Right renal pelvis (tissue), 4 donors: ENCODE measurements around the gene BRINP3. TPM values are rescaled to one million over a fixed set of nuclear protein-coding genes. Genes with fewer than 3 reads are reported as not detected.

Experiments used
- DNase-seq, 4 donors: peaks; one replicate each; pipeline ENCODE4 v3.0.0-alpha.2; 2013; ENCODE audit warnings: low read depth in 4 of 4, low spot score in 3 of 4, missing footprints in 1 of 4
- polyA plus RNA-seq, 4 donors: library from polyadenylated mRNA; unstranded; fragments of 120-200 nt; gene quantifications; one replicate each; pipeline ENCODE4 v1.2.1, GENCODE V29; 2013; ENCODE audit not compliant: insufficient read length in 4 of 4

BRINP3 gene
- polyA plus RNA-seq, 4 donors: 4.0 to 8.9 (median 6.0) TPM

DNA sequence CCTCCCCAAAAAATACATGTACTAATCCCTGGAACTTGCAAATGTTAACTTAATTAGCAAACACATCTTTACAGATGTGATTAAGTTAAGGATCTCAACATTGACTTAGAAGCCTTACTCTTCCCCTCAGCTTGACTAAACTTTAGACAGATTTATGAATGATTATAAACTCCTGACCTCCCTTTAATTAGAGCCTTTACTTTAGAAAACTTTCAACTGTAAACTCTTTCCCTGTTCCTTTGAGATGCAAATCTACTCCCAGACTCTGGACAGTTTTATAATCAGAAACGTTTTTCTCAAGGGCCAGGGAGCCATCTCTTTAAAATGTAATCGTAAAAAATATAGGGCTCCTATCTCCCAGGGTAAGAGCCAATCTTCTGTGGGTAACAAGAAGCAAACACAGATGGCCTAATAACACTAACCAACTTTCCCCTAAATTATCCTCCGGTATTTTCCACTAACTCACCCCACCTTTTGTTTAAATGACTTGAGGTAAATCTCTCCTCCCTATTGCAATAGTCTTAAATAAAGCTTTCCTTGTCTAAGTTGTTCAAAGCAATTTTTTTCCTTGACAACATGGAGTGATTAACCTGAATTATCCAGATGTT lies 284.1 kb downstream of the BRINP3 start:
- no peak for DNase-seq

DNA sequence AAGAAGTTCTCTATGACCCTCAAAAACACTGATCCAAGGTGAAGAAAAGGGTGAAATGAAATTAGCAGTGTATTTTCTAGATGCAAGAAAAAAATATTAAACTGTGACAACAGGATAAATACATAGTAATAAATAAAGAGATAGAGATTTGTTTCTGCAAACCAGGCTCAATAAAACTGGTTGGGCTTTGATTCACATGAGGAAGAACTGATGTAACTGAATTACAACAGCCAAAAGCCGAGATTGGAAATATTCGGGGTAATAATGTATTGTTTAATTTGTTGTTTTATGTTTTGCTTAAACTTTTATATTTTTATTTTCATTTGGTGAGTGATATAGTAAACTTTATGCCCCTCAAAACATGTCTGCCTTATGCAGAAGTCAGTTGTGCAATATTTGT lies 285.0 kb downstream of the BRINP3 start:
- no peak for DNase-seq

DNA sequence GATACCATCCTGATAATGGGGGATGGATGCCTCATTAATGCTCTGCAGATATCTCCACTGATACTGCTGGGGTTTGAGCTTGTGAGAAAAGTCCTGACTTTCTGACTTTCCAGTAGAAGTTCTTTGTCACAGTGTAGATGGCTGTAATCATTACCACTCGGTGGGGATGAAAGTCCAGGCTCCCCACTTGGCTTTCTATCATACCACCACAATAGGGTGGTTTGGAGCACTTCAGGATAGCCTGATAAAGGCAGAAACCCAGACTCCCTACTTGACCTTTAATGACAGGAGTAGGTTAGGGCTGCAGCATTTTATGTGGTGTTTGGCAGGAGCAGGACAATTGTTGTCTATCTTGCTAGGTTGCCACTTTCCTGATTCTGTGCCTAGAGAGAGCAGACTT lies 294.1 kb downstream of the BRINP3 start:
- DNase-seq: no peak

DNA sequence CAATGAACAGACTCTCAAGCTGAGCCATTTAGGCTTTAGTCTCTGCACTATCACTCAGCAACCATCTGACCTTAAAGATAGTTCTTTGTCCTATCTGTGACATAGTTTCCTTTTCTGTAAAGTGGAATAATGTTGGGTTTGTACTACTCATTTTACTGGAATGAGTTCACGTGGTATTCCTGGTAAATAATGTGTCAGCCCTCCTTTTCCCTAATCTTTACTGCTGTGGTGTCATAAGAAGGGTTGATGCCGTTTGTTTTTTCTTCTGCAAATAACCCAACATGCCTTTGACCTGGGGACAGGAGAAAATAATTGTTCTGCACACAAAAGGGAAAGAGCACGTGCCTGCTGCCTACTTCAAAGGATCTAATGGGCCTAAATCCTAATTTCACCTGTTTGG lies 297.8 kb downstream of the BRINP3 start:
- no peak for DNase-seq

DNA sequence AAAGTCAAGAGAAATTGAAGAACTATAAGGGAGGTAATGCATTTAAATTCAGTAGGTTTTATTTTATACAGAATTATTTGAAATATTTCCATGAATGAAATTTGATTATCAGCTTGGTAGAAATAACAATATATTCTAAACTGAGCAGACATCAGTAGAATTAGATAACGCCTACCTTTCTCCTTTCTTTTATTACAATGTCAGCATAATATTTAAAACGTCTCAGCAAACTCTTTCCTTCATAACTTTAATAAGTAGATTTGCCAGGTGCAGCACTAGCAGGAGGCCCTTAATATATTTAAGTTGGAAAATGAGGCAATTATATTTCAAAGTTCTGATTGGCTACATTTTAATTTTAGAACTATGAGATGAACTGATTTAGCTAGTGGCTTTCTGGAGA lies 298.8 kb downstream of the BRINP3 start:
- DNase-seq: no peak

DNA sequence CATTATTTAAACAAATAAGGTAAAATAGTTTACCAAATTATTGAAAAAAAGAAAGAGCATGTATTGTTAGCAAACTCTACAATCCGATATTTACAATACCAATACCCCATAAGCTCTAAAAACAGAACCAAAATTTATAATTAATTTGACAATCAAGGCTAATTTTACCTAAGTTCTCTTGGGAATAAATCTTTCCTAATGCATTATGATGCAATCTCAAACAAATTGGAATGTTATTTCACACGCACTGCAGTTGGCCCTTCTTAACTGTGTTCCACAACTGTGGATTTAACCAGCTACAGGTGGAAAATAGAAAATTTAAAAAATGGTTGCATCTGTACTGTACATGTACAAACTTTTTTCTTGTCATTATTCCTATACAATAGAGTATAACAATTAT lies 300.1 kb downstream of the BRINP3 start:
- no peak for DNase-seq

DNA sequence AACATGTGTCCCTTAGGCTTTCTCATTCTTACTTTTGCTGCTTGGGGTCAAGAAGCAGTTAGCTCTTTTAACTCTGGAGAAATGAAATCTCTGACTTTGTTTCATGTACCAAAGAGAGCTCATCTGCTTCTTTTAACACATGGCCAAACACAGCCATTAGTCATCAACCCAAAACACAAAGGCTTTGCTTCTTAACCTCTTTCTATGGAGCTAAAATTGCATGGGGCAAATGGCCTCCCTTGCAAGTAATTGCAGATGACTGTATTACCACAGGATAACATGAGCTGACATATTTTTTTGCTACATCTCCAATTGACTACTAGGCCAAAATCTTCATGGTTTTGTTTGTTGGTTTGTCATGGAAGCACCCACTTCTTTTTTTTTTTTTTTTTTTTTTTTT lies 300.9 kb downstream of the BRINP3 start:
- no peak for DNase-seq

DNA sequence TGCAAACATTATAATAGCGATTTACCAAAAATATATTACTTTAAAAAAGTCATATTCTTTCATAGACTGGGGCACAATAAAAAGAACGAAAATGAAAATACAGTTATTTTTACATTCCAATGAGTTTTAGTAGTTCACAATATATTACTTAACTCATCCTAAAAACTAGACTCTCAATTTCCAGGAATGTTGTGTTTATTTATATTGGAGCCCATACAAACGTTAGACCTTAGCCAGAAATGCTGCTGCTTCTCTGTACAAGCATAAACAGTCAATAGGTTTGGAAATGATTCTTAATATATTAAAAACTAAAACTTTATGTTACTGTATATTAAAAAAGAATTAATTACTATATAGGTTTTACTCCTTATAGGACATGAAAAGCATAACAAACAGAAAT lies 302.3 kb downstream of the BRINP3 start:
- DNase-seq: no peak

DNA sequence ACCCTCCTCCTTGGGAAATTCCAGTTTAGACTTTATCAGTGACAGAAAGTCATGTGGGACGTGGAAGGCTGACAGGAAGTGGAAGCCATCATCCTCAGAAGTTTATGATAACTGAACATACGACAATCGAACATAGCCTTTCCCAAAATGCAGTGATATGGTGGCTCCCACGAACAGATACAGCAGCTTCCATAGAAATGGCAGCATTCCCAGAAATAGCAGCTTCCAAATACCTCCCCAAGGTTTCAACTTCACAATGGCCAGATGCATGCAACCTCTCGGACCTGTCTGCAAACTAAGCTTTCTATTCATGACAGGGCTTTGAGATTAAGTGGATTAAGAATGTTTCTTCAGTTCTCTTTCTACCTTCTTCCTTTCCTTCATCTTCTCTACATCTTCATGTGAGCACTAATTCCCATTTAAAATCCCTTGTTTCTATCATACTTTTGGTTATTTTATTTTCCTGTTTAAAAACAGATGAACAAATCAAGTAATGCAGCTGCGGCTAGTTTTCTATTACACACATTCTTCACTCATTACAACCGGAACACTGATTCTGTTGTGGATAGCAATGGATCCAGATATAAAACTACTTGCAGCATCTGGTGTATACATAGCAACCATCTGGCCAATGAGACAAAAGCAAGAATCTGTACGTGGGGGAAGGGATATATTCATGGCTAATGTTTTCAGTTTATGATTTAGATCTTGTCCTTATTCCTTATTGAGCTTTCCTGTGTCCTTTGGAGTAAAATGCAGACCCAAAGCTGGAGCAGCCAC lies 304.8 kb downstream of the BRINP3 start:
- DNase-seq: no peak

DNA sequence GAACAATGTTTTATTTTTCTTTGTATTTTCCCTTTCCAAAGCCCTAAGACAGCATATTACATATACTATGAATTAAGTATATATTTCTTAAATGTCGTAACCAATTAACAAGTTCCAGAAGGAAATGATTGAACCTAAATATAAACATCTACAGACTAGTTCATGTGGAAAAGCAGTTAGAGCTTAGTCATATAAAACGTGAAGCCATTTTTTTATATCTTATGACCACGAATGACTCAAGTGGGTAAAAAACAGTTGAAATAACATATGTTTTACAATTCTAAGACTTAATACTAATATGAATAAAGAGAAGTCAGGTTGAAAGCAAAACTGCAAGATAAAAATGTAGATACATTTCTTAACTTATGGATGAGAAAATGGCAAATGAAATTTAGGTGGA lies 307.3 kb downstream of the BRINP3 start:
- no peak for DNase-seq

DNA sequence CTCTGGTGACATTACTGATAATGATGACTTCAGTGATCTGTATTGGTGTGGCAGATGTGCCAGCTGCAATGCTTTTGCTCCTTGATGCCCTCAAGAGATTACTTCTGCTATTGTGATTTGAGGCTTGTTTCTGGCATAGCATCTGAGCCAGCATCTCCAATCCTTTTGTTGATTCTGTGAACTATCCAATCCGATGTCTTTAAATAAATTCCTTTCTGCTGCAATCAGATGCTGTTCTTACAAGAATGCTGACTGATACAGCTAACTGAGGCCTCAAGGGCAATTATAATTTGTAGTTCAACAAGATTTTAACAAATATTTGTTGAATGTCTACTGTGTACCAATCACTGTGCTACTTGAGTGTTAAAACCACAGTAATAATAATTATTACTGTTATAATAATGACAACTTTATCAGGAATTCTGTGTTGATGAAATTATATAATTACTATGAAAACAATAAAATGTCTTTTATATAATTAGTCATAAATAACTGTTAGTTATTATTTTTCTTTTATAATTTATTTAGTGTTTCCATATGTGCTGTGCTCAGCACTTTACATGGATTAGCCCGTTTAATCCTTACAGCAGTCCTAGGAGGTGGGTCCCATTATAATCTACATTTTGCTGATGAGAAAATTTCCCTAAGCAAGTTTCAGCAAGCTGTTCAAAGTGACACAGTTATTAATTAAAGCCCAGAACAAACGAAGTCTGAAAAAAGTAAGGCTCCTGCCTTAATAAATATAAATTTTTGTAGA lies 308.2 kb downstream of the BRINP3 start:
- no peak for DNase-seq

DNA sequence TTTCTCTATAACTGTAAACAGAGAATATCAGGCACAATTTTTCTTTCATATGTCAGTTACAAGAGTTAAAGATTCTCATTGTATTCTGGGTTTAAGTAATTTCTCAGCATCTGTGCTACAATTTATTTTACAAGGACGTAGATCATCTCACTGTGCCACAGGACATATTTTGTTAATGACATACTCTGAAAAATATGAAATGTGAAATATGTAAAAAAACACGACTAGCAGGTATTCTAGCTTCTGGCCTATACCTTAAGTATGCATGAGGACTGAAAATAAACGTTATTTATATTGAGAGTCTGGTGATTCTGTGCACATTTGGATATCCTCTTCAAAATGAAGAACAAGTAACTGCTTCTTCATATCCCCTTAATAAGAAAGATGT lies 308.8 kb downstream of the BRINP3 start:
- DNase-seq: no peak

DNA sequence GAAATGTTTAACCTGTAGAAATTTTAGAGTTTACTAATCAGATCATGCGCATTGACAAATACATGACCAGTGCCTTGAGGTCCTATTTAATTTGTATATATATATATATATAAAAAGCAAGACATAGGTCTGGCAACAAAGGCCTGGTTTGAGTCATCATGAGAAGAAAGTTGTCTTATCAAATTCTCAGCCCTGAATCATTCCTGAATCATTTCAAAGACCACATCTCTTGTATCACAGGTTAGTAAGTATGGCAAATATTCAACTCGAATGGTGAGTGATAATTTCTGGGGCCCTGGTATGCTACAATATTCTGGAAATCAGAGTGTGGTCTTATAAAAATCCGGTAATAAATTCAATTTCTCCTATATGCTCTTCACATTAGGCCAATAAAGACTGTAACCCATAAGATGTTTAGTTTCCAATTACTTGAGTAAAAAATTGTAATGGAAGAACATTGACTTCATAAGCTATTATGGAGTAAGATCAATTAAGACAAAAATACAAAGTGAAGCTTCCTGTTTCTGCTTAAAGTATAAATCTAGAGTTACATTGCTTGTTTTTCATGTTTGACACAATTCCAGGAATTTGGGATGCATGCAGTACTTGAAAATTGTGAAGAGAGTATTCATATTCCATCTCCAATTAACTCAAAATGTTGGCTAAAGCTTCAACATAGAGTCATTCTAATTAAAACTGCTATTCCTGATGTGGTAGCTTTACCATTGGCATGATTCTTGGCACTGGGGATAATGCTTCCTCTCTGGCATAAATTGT lies 309.4 kb downstream of the BRINP3 start:
- DNase-seq: no peak

DNA sequence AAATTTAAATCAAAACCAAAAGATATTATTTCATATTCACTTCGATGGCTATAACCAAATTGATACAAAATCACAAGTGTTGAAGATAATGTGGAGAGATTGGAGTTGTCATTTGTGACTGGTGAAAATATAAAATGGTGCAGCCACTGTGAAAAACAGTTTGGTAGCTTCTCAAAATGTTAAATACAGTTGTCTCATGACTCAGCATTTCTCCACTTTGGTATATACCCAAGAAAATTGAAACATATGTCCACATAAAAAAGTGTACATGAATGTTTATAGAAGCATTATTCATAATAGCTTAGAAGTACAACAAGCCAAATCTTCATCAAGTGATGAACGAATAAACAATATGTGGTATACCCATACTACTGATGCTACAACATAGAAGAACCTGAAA lies 318.5 kb downstream of the BRINP3 start:
- DNase-seq: no peak

DNA sequence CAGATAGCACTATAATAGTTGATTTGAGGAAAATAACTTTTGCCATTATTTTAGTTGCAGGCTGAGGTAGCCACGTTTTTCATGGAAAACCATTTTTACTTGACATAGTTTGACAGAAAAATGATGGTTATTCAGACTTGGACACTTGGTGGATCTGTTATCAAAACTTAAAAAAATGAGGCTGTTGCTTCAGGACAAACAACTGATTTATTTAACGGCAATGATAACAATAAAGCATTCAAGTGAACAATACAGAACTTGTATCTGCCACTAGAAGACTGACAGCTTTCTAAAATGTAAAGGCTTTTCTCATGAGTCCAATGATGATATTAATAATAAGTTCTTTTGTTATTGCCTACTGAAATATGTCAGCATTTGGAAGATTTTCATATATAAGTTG lies 322.9 kb downstream of the BRINP3 start:
- DNase-seq: no peak

DNA sequence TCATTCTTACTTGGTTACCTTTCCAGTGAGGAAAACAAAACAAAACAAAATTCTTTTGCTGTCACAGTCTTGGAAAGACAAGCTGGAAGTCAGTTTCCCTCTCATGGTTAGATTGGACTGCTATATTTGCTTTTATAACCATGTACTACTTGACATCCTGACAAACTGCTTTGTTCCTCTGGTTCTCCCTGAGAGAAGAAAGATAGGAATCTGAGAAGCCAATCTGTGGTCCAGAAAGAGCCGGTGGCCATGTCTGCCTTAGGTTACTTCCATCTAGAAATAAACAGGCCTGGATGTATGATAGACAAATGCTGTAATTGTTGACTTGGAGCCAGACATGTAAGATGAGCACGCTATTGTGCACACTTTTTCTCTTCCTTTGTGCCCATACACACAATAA lies 330.0 kb downstream of the BRINP3 start:
- DNase-seq: no peak

DNA sequence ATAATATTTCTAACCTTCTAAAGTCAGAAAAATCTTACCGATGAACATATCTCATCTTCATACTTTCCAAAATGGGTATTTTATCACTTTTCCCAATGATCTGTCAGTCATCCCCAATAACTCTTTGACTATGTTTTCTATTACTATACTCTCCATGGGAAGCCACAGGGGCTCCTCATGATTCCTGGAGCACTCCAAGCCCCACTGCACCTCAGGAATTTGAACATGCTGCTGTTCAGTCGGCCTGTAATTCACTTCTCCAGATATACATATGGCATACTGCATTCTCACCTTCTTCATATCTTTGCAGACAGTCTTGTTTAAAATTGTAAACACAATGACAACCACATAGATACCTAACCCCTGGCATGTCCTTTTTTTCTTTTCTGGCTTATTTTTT lies 333.0 kb downstream of the BRINP3 start:
- DNase-seq: no peak

DNA sequence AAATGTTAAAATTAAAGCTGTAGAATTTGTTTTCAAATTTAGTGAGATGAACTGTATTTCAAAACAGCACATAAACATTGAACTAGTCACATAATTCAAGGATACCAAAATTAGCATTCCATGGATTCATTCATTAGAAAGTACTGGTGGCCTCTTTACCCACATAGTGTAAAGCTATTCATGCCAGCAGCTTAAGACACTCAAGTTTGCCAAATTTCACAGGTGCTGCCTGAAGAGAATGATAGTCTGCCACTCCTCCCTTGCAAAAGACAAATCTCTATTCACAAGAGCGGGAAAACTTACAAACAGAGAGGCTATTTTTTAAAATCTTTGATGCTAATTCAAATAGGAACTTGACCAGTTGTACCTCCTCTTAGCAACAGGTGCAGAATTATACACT lies 337.0 kb downstream of the BRINP3 start:
- DNase-seq: no peak

DNA sequence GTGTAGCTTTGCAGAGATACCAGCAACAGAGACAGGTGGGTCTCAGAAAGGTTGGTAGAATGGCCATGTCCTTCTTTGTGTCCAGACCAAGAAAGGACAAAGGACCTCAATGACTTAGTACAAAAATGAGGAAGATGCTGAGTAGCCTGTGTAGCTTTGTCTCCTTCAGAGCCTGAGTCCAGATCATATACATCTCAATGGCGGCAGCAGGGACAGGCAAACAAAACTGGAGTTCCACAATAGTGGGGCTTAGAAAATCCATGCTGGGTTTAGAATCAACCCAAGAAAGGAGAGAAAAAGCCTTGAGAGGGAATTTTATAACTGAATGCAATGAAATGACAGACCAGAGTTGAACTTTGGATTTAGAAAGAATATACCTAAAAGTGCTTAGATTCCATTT lies 339.0 kb downstream of the BRINP3 start:
- no peak for DNase-seq

DNA sequence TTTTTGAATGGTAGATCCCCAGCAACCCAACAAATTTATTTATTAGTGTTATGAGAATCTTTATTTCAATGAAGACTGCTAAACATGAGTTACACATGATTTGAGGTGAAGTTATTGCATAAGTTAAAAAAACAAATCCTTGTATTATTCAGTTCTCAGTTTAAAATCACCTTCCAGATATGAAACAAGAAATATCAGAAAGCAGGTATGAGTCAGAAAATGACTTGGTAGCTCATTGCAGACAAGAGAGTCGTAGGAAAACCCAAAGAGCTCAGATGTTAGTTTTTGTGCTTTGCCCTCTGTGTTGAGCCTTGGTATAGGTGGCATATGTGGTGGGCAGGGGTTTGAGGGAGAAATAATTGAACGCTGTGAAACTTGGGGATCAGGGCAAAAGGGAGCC lies 339.4 kb downstream of the BRINP3 start:
- no peak for DNase-seq

DNA sequence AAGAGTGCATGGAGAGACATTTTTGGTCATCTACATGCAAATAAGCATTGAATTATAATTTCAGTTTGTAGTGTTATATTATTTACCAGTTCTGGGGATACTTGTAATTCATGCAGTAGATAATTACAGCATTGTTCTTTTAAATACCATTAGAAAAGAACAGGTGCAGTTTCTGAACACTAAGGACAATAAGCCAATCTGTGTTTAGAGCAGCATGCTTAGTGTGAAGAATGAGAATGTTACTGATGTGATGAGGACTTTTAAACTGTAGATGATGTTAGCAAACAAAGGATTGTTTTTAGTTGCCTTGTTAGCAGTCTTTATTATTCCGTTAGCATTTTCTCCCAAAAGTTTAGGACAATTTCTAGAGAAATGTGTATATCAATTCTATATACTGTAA lies 348.3 kb downstream of the BRINP3 start:
- DNase-seq: no peak
